ENCODE results near the gene HIRIP3. TPM values are rescaled to one million over a fixed set of nuclear protein-coding genes. Genes with fewer than 3 reads are reported as not detected.
"Not testable (repeated sequence)": the region's sequence is repeated elsewhere in the genome, so short reads cannot be mapped to it uniquely, and the experiment has no call there.

Gene HIRIP3
- total and polyA plus RNA-seq, 5 experiments from 2014 or later: 10.6 to 30.1 (median 16.6) TPM

- DNase-seq (no peak), ATAC-seq (no peak)
- H3K36me3 Mint-ChIP-seq: no peaks in the 10 kb centered on the region
- peaks cover 10 to 24% (median 13%) of the 10 kb centered on the region in 4 donors for H3K4me1 Mint-ChIP-seq
- H3K9me3 Mint-ChIP-seq: no peaks in the 10 kb centered on the region
- peak overlapping the region in 3 of 10 donors; percentile 5 to 45 (median 19) for H3K27ac Mint-ChIP-seq
- POLR2A ChIA-PET: no interaction called here
- peaks cover 21 to 57% (median 36%) of the 10 kb centered on the region in 5 donors for H3K27me3 Mint-ChIP-seq
- H3K4me3 Mint-ChIP-seq: peak overlapping the region in 1 of 10 donors; percentile 11
Observed at GRCh38 chr16:30027588-30028437, 32.4 kb upstream of the HIRIP3 start.

DNA sequence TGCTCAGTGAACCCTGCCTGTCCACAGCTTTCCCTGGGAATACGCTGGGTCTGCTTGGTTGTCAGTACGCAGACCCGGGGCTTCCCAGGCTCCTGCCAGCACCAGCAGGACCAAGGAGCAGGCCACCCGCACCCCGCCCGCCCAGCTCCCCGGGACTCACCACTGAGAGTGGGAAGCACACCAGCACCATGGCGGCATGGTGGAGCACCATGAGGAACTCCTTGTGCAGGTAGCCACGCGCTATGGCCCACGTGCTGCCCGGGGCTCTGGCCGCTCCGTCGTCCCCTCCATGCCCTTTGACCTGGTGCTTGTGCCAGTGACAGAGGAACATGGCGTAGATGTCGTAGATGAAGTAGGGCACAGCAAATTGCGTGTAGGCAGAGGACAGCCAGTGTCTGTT is 31.0 kb upstream of the HIRIP3 start:
- Mint-ChIP-seq H3K9me3 (no peaks in the 10 kb centered on the region), H3K27me3 (peaks cover 15 to 45% (median 31%) of the 10 kb centered on the region in 5 donors), H3K27ac (no peak overlapping the region), H3K4me3 (no peak overlapping the region), H3K36me3 (no peaks in the 10 kb centered on the region), H3K4me1 (peaks cover 8 to 19% (median 8%) of the 10 kb centered on the region in 4 donors)
- POLR2A ChIA-PET: no interaction called here
- DNase-seq (no peak), ATAC-seq (no peak)

- H3K36me3 Mint-ChIP-seq: no peaks in the 10 kb centered on the region
- POLR2A ChIA-PET: no interaction called here
Observed at GRCh38 chr16:30025574-30025973, 30.2 kb upstream of the HIRIP3 start.

GRCh38 chr16:30025156-30025555 is 29.7 kb upstream of the HIRIP3 start:
- DNase-seq (no peak), ATAC-seq (no peak)
- no peak overlapping the region for H3K27ac Mint-ChIP-seq
- peaks cover 10 to 23% (median 12%) of the 10 kb centered on the region in 4 donors for H3K4me1 Mint-ChIP-seq
- no peak overlapping the region for H3K4me3 Mint-ChIP-seq
- peaks cover 14 to 40% (median 28%) of the 10 kb centered on the region in 5 donors for H3K27me3 Mint-ChIP-seq
- H3K36me3 Mint-ChIP-seq: no peaks in the 10 kb centered on the region
- POLR2A ChIA-PET: no interaction called here
- H3K9me3 Mint-ChIP-seq: no peaks in the 10 kb centered on the region

More at GRCh38 chr16:30025574-30025973, 30.2 kb upstream of the HIRIP3 start:
- no peak overlapping the region for H3K27ac Mint-ChIP-seq
- no peak for ATAC-seq
- H3K27me3 Mint-ChIP-seq: peaks cover 14 to 44% (median 31%) of the 10 kb centered on the region in 5 donors
- no peak for DNase-seq
- no peak overlapping the region for H3K4me3 Mint-ChIP-seq
- H3K4me1 Mint-ChIP-seq: peaks cover 11 to 27% (median 13%) of the 10 kb centered on the region in 4 donors
- H3K9me3 Mint-ChIP-seq: no peaks in the 10 kb centered on the region

- Mint-ChIP-seq H3K27me3 (peaks cover 9 to 33% (median 22%) of the 10 kb centered on the region in 5 donors), H3K36me3 (no peaks in the 10 kb centered on the region), H3K4me1 (peaks cover 6 to 16% (median 7%) of the 10 kb centered on the region in 4 donors), H3K27ac (no peak overlapping the region), H3K4me3 (peak overlapping the region in 1 of 10 donors; percentile 64), H3K9me3 (no peaks in the 10 kb centered on the region)
- ATAC-seq (no peak), DNase-seq (no peak)
- POLR2A ChIA-PET: interaction anchor here (0.6 kb wide), 1 partner anchor 150 kb away, joined by 3 read pairs; no protein-coding TSS in a partner anchor
Observed at GRCh38 chr16:30024451-30024850, 29.0 kb upstream of the HIRIP3 start.

- no peak for DNase-seq
- no peaks in the 10 kb centered on the region for H3K36me3 Mint-ChIP-seq
- H3K27me3 Mint-ChIP-seq: peaks cover 5 to 24% (median 17%) of the 10 kb centered on the region in 5 donors
- no peak for ATAC-seq
- H3K4me1 Mint-ChIP-seq: peaks cover 6 to 16% (median 7%) of the 10 kb centered on the region in 4 donors
- no peak overlapping the region for H3K27ac Mint-ChIP-seq
- no peak overlapping the region for H3K4me3 Mint-ChIP-seq
- H3K9me3 Mint-ChIP-seq: no peaks in the 10 kb centered on the region
- POLR2A ChIA-PET: no interaction called here
Observed at GRCh38 chr16:30023586-30023985, 28.2 kb upstream of the HIRIP3 start.

DNA sequence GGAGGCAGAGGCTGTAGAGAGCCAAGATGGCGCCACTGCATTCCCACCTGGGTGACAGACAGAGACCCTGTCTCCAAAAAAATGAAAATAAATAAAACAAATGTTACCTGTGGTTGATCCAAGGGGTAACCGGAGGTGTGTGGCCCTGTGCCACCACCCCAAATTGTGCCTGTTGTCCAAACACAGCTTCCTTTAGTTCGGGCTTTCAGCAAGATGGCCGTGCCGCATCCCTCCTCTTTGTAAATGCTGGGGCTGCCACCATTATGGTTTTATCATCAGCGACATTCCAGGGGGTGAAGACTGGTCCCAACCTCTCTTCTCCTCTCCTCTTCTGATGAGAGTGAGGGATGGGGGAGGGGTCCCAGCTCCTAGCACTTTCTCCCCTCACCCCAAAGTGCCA is 27.5 kb upstream of the HIRIP3 start, which contains the start of gene C16orf92:
Gene C16orf92, plus strand, starts transcription at position 312 of the 400 bp plus-strand sequence. CDS start 143 bp downstream, outside the sequence.
- DNase-seq (no peak), ATAC-seq (no peak)
- H3K36me3 Mint-ChIP-seq: no peaks in the 10 kb centered on the region
- H3K27ac Mint-ChIP-seq: no peak within 1 kb of the TSS
- H3K27me3 Mint-ChIP-seq: peaks cover 5 to 17% (median 15%) of the 10 kb centered on the region in 5 donors
- POLR2A ChIA-PET: interaction anchor here (0.6 kb wide), 1 partner anchor 9 kb away, joined by 6 read pairs; no protein-coding TSS in a partner anchor
- peak within 1 kb of the TSS in 1 of 10 donors; percentile 64 for H3K4me3 Mint-ChIP-seq
- peaks cover 6 to 13% (median 7%) of the 10 kb centered on the region in 4 donors for H3K4me1 Mint-ChIP-seq
- no peaks in the 10 kb centered on the region for H3K9me3 Mint-ChIP-seq

- Mint-ChIP-seq H3K27ac (no peak overlapping the region), H3K4me1 (peaks cover 4 to 10% (median 7%) of the 10 kb centered on the region in 4 donors), H3K27me3 (peaks cover 0 to 2% (median 0%) of the 10 kb centered on the region in 5 donors), H3K36me3 (no peaks in the 10 kb centered on the region), H3K4me3 (peak overlapping the region in 3 of 10 donors; percentile 20 to 65 (median 40)), H3K9me3 (no peaks in the 10 kb centered on the region)
- no peak for ATAC-seq
- peak in 1 of 10 donors; percentile 43 for DNase-seq
- POLR2A ChIA-PET: interaction anchor here (1.2 kb wide), 1 partner anchor 19 kb away, joined by 3 read pairs; no protein-coding TSS in a partner anchor
Observed at GRCh38 chr16:30018731-30019158, 23.3 kb upstream of the HIRIP3 start.

DNA sequence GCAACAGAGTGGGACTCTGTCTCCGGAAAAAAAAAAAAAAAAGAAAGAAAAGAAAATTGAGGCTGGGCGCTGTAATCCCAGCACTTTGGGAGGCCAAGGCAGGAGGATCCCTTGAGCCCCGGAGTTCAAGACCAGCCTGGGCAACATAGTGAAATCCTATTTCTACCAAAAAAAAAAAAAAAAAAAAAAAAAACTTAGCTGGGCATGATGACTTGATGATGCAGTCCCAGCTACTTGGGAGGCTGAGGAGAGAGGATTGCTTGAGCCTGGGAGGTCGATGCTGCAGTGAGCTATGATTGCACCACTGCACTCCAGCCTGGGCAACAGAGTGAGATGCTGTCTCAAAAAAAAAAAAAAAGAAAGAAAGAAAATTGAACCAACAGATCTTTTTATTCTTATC is 22.5 kb upstream of the HIRIP3 start:
- H3K4me1 Mint-ChIP-seq, H3K9me3 Mint-ChIP-seq, ATAC-seq, H3K4me3 Mint-ChIP-seq, H3K27ac Mint-ChIP-seq, DNase-seq, H3K36me3 Mint-ChIP-seq, H3K27me3 Mint-ChIP-seq: not testable (repeated sequence)
- POLR2A ChIA-PET: interaction anchor here (0.6 to 1.2 kb wide), 2 partner anchors 18 to 224 kb away, joined by 3 read pairs; no protein-coding TSS in a partner anchor

DNA sequence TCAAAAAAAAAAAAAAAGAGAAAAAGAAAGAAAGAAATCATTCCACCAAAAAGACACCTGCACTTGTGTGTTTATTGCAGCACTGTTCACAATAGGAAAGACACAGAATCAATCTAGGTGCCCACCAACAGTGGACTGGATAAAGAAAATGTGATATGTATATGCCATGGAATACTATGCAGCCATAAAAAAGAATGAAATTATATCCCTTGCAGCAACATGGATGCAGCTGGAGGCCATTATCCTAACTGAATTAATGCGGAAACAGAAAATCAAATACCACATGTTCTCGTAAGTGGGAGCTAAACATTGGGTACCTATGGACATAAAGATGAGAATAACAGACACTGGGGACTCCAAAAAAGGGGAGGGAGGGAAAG is 21.9 kb upstream of the HIRIP3 start:
- no peaks in the 10 kb centered on the region for H3K36me3 Mint-ChIP-seq
- H3K4me1 Mint-ChIP-seq: peaks cover 4 to 10% (median 7%) of the 10 kb centered on the region in 4 donors
- H3K27ac Mint-ChIP-seq: no peak overlapping the region
- POLR2A ChIA-PET: interaction anchor here (1.2 kb wide), 1 partner anchor 17 kb away, joined by 3 read pairs; no protein-coding TSS in a partner anchor
- H3K27me3 Mint-ChIP-seq: peaks cover 0 to 7% (median 0%) of the 10 kb centered on the region in 5 donors
- no peaks in the 10 kb centered on the region for H3K9me3 Mint-ChIP-seq
- DNase-seq (no peak), ATAC-seq (no peak)
- no peak overlapping the region for H3K4me3 Mint-ChIP-seq

DNA sequence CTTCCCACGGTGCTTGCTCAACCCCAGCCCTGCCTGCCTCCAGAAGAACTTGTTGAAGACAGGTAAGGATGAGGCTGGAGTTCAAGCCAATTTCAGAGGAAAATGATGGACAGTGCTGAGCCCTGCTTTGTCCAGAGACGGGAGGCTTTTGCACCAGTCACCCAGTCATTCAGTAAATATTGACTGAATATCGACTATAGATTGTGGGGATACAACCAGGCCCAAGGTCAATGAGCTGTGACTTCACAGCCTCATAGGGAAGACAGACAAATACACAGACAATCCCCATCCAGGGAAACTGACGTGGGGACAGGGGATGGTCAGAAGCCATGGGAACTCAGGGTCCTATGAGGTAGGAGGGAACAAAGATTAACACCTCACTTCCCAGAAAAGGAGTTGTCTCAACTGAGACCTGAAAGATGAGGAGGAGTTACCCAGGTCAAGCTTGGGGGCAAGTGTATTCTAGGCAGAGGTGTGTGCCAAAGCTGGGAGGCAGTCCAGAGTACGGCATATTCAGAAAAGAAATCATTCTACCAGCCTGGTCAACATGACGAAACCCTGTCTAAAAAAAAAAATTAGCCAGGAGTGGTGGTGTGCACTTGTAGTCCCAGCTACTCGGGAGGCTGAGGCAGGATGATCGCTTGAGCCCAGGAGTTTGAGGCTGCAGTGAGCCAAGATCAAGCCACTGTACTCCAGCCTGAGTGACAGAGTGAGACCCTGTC is 21.3 kb upstream of the HIRIP3 start:
- H3K9me3 Mint-ChIP-seq: no peaks in the 10 kb centered on the region
- POLR2A ChIA-PET: no interaction called here
- no peak for ATAC-seq

GRCh38 chr16:30015450-30015849 is 20.0 kb upstream of the HIRIP3 start:
- H3K4me1 Mint-ChIP-seq: peaks cover 4 to 11% (median 8%) of the 10 kb centered on the region in 4 donors
- H3K9me3 Mint-ChIP-seq, DNase-seq, H3K36me3 Mint-ChIP-seq, POLR2A ChIA-PET, ATAC-seq, H3K4me3 Mint-ChIP-seq: not testable (repeated sequence)
- peak overlapping the region in 1 of 10 donors; percentile 85 for H3K27ac Mint-ChIP-seq
- peaks cover 2 to 15% (median 6%) of the 10 kb centered on the region in 5 donors for H3K27me3 Mint-ChIP-seq

More for the DNA sequence above, 21.3 kb upstream of the HIRIP3 start:
- no peak overlapping the region for H3K4me3 Mint-ChIP-seq
- peaks cover 2 to 12% (median 5%) of the 10 kb centered on the region in 5 donors for H3K27me3 Mint-ChIP-seq
- peaks cover 0 to 3% (median 0%) of the 10 kb centered on the region in 3 donors for H3K36me3 Mint-ChIP-seq
- DNase-seq: no peak
- H3K4me1 Mint-ChIP-seq: peaks cover 7 to 15% (median 12%) of the 10 kb centered on the region in 4 donors
- no peak overlapping the region for H3K27ac Mint-ChIP-seq
